Hepatocyte (in vitro differentiated cells): Measurements from ENCODE around the gene SARDH. TPM values are rescaled to one million over a fixed set of nuclear protein-coding genes. Genes with fewer than 3 reads are reported as not detected.

Source experiments
- DNase-seq: peaks from one replicate; pipeline ENCODE4 v3.0.0-alpha.2; 2016; ENCODE audit warnings: low spot score
- H2AFZ ChIP-seq: fragments of 200-600 bp; sonication (generic); 2 replicates; pipeline ENCODE4 v1.6.0; 2016; ENCODE audit warnings: antibody characterized with exemption, mild to moderate bottlenecking
- H3K27ac ChIP-seq: fragments of 200-600 bp; sonication (generic); 2 replicates; pipeline ENCODE4 v1.5.1; 2016; ENCODE audit warnings: mild to moderate bottlenecking
- H3K27me3 ChIP-seq: fragments of 200-600 bp; sonication (generic); 2 replicates; pipeline ENCODE4 v1.6.1; 2016
- H3K36me3 ChIP-seq: fragments of 200-600 bp; sonication (generic); replicated peaks from 2 replicates; pipeline ENCODE4 v1.5.1; 2016; ENCODE audit warnings: low read depth; ENCODE audit not compliant: insufficient read depth
- H3K4me1 ChIP-seq: fragments of 200-600 bp; sonication (generic); 2 replicates; pipeline ENCODE4 v1.5.1; 2016; ENCODE audit warnings: mild to moderate bottlenecking, moderate library complexity; ENCODE audit not compliant: insufficient read depth
- H3K4me2 ChIP-seq: fragments of 200-600 bp; sonication (generic); 2 replicates; pipeline ENCODE4 v1.6.0; 2016
- H3K4me3 ChIP-seq: fragments of 200-600 bp; sonication (generic); 2 replicates; pipeline ENCODE4 v1.5.1; 2016; ENCODE audit warnings: mild to moderate bottlenecking
- H3K79me2 ChIP-seq: fragments of 200-600 bp; sonication (generic); 2 replicates; pipeline ENCODE4 v1.6.0; 2017; ENCODE audit warnings: mild to moderate bottlenecking
- H3K9me2 ChIP-seq: fragments of 200-600 bp; sonication (generic); replicated peaks from 2 replicates; pipeline ENCODE4 v1.6.0; 2017; ENCODE audit warnings: mild to moderate bottlenecking; ENCODE audit not compliant: insufficient read depth
- H3K9me3 ChIP-seq: fragments of 200-600 bp; sonication (generic); 2 replicates; pipeline ENCODE4 v1.5.1; 2016; ENCODE audit warnings: low read depth, mild to moderate bottlenecking
- H4K20me1 ChIP-seq: fragments of 200-600 bp; sonication (generic); 2 replicates; pipeline ENCODE4 v1.6.0; 2016; ENCODE audit warnings: mild to moderate bottlenecking; ENCODE audit not compliant: insufficient read depth, poor library complexity, severe bottlenecking
- EZH2 ChIP-seq: fragments of 200-600 bp; sonication (generic); IDR thresholded peaks from 2 replicates; pipeline ENCODE4 v1.6.1; 2016; ENCODE audit warnings: antibody characterized with exemption, mild to moderate bottlenecking, borderline replicate concordance
- EZH2phosphoT487 ChIP-seq: fragments of 200-600 bp; sonication (generic); IDR thresholded peaks from one replicate; pipeline ENCODE4 v1.6.1; 2018; ENCODE audit warnings: antibody characterized with exemption, mild to moderate bottlenecking, low read depth, moderate library complexity; ENCODE audit not compliant: unreplicated experiment, severe bottlenecking
- WGBS: methylation state at CpG from one replicate; pipeline ENCODE4 v1.1.6; 2016; ENCODE audit warnings: low lambda C conversion rate; ENCODE audit errors: missing lambda C conversion rate; 5-methylcytosine and 5-hydroxymethylcytosine counted together
- polyA plus RNA-seq: library from polyadenylated mRNA; unstranded; fragments of >200 nt; fragmentation: Nextera tagmentation; extraction: Ambion mirVana; gene quantifications from 2 replicates; pipeline ENCODE4 v1.2.1, GENCODE V29; 2016
- total RNA-seq: library from RNA; depleted of rRNA; stranded (reverse); fragments of >200 nt; gene quantifications from 2 replicates; pipeline ENCODE4 v1.2.3, GENCODE V29; 2014
- TF ChIP-seq, protein P1 (sequence below): fragments of 200-600 bp; sonication (generic); IDR thresholded peaks from 2 replicates; pipeline ENCODE4 v1.5.1; 2016; ENCODE audit warnings: antibody characterized with exemption, mild to moderate bottlenecking; ENCODE audit not compliant: poor library complexity

Gene SARDH
- total and polyA plus RNA-seq, 2 experiments from 2014 or later, result 7.5 to 9.8 TPM

DNA sequence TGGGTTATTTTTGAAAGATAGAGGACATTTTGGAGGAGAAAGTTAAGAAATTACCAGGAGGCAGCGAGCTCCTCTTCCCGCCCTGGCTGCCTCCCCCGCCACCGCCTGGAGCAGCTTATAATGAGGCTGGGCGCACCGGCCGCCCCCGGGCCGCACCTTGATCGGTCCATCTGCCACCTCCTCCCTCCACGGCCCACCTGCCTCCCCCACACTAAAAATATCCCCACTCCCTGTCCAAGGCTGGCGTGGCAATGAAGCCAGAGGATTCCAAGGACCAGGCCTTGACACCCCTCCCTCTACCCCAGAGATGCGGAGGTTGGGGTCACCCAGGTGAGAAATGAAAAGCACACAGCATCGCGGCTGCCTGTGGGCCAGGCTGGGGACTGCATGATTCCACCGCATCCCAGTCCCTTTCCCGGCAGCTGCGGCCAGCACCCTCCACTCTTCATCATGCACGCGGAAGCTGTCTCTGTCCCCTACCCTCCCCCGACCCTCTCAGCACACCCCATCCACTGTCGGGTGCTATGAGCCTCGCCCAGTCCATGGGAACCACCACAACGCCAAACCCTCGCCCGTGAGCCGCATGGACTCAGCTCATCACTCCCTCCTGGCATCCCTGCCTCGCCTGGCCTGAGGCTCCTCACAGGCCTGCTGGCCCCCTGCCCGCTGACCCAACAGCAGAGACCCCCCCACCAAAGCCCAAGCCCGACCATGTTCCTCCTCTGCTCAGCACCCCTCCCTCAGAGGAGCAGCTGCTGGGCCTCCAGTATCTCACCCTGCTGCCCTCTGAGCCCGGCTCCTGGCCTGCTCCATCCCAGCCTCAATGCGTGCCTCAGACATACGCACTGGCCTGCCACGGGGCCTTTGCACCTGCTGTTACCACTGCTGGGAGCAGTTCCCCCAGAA lies 50.0 kb downstream of the SARDH start:
- TF ChIP-seq EZH2phosphoT487, result no peak
- TF ChIP-seq EZH2, result no peak
- TF ChIP-seq, protein P1, sequence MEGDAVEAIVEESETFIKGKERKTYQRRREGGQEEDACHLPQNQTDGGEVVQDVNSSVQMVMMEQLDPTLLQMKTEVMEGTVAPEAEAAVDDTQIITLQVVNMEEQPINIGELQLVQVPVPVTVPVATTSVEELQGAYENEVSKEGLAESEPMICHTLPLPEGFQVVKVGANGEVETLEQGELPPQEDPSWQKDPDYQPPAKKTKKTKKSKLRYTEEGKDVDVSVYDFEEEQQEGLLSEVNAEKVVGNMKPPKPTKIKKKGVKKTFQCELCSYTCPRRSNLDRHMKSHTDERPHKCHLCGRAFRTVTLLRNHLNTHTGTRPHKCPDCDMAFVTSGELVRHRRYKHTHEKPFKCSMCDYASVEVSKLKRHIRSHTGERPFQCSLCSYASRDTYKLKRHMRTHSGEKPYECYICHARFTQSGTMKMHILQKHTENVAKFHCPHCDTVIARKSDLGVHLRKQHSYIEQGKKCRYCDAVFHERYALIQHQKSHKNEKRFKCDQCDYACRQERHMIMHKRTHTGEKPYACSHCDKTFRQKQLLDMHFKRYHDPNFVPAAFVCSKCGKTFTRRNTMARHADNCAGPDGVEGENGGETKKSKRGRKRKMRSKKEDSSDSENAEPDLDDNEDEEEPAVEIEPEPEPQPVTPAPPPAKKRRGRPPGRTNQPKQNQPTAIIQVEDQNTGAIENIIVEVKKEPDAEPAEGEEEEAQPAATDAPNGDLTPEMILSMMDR, result no peak
- Histone ChIP-seq H3K4me2 (no peak overlapping the region), H3K79me2 (no peaks in the 10 kb centered on the region), H3K4me1 (peaks cover 27% of the 10 kb centered on the region), H4K20me1 (no peaks in the 10 kb centered on the region), H3K9me2 (no peaks in the 10 kb centered on the region), H3K4me3 (no peak overlapping the region), H3K27ac (no peak overlapping the region), H2AFZ (no peak overlapping the region), H3K36me3 (no peaks in the 10 kb centered on the region), H3K27me3 (no peaks in the 10 kb centered on the region), H3K9me3 (no peaks in the 10 kb centered on the region)
- DNase-seq, result no peak
- 93% methylated on average over 21 of the region's 34 CpGs for WGBS

DNA sequence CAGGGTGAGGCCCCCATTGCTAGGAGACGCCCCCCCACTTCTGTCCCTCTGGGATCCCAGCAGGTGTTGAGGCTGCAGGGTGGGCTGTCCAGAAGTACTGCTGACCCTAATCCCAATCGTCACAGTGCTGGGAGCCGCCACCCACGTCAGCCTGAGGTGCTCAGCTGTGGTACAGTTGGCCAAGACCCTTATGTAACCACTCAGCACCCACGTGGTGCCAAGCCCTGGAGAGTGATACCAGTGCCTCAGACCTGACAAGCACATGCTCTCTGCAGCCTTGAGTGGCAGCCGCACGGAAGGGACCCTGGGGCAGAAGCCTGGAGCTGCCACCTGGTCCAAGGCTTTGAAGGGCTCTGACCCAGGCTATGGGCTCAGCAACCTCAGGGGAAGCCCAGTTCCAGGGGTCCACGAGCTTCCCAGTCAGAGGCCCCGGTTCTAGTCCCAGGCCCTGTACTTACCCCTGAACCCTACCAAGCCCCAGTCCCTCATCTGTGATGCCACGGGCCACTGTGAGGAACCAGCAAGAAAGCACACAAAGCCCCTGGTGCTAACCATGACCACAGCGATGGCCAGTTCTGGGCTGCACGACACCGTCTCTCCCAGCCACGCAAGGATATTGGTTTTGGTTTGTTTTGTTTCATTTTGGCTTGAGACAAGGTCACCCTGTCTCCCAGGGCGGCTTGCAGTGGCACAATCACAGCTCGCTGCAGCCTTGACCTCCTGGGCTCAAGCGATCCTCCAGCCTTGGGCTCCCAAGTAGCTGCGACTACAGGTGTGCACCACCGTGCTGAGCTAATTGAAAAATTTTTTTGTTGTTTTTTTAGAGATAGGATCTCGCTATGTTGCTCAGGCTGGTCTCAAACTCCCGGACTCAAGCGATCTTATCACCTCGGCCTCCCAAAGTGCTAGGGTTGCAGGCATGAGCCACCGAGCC lies 51.2 kb downstream of the SARDH start:
- Histone ChIP-seq H3K4me1 (peaks cover 27% of the 10 kb centered on the region), H3K4me2 (no peak overlapping the region), H3K79me2 (no peaks in the 10 kb centered on the region), H3K9me3 (no peaks in the 10 kb centered on the region), H3K9me2 (no peaks in the 10 kb centered on the region), H3K4me3 (no peak overlapping the region), H4K20me1 (no peaks in the 10 kb centered on the region), H3K27me3 (no peaks in the 10 kb centered on the region), H3K27ac (no peak overlapping the region), H2AFZ (no peak overlapping the region), H3K36me3 (no peaks in the 10 kb centered on the region)
- WGBS, result 91% methylated on average over 24 of the region's 24 CpGs
- TF ChIP-seq, protein P1, result no peak
- TF ChIP-seq EZH2phosphoT487 (no peak), EZH2 (no peak)
- DNase-seq, result no peak

DNA sequence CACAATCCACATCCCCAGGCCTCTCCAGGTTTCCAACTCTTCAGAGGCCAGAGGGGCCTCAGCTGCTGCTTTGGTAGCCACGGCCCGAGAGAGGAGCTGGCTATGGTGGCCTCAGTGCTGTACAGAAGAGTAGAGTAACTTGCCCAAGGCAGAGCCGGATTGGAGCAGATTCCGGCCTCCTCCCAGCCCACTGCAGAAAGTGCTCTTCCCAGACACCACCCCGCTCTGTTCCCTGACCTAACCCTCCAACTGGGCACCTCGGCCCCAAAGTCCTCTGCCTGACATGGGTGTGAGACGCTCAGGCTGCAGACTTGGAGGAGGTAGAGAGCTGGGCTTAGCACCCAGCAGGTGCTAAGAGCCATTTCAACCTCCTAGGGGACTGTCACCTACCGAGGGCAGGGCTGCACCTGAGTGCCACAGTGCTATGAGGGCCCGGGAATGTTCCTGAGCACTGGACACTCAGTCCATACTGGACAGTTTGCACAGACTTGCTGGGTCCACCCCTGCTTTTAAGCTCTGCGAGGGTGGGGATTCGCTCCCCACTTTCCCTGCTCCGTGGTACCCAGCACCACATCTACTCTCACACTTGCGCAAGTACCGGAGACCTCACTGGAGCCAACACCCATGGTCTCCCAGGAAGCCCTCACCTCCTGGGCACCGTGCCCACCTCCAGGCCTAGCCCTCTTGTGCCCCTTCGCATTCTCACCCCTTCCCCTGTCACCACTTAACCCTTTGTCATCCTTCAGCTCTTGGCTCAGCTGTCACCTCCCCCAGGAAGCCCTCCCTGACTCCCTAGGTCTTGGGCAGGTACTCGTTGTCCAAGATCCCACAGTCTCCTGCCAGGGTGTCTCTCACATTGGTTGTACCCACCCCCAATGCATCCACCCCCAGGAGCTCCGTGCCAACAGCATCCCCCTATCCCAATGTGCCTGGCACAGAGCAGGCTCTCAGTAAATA lies 52.2 kb downstream of the SARDH start:
- no peak overlapping the region for H3K4me3 ChIP-seq
- TF ChIP-seq EZH2phosphoT487, result no peak
- TF ChIP-seq, protein P1, result no peak
- no peak for TF ChIP-seq EZH2
- H3K36me3 ChIP-seq, result no peaks in the 10 kb centered on the region
- H3K79me2 ChIP-seq, result no peaks in the 10 kb centered on the region
- no peaks in the 10 kb centered on the region for H4K20me1 ChIP-seq
- WGBS, result 91% methylated on average over 18 of the region's 18 CpGs
- H3K4me1 ChIP-seq, result peaks cover 19% of the 10 kb centered on the region
- H2AFZ ChIP-seq, result no peak overlapping the region
- no peaks in the 10 kb centered on the region for H3K9me2 ChIP-seq
- no peak overlapping the region for H3K4me2 ChIP-seq
- no peak overlapping the region for H3K27ac ChIP-seq
- H3K27me3 ChIP-seq, result no peaks in the 10 kb centered on the region
- no peak for DNase-seq
- H3K9me3 ChIP-seq, result no peaks in the 10 kb centered on the region
